Neural progenitor cell (in vitro differentiated cells): Measurements from ENCODE around the gene PXDN. TPM values are rescaled to one million over a fixed set of nuclear protein-coding genes. Genes with fewer than 3 reads are reported as not detected.
A peak's percentile ranks its signal among the peaks of the same experiment; 100 is the strongest.

Source experiments
- DNase-seq: peaks from one replicate; pipeline ENCODE4 v3.0.0-alpha.2; 2016; ENCODE audit warnings: low spot score
- H2AFZ ChIP-seq: fragments of 200-600 bp; sonication (generic); replicated peaks from 2 replicates; pipeline ENCODE4 v1.6.1; 2016; ENCODE audit warnings: antibody characterized with exemption
- H3F3A ChIP-seq: fragments of 200-600 bp; sonication (generic); 2 replicates; pipeline ENCODE4 v1.6.1; 2016; ENCODE audit warnings: antibody characterized with exemption, low read depth
- H3K27ac ChIP-seq: fragments of 200-600 bp; sonication (generic); 2 replicates; pipeline ENCODE4 v1.5.1; 2016; ENCODE audit warnings: mild to moderate bottlenecking
- H3K27me3 ChIP-seq: fragments of 200-600 bp; sonication (generic); 2 replicates; pipeline ENCODE4 v1.6.1; 2016; ENCODE audit warnings: mild to moderate bottlenecking, moderate library complexity
- H3K36me3 ChIP-seq: fragments of 200-600 bp; sonication (generic); 2 replicates; pipeline ENCODE4 v1.5.1; 2016
- H3K4me1 ChIP-seq: fragments of 200-600 bp; sonication (generic); 2 replicates; pipeline ENCODE4 v1.6.1; 2016; ENCODE audit warnings: mixed run types
- H3K4me2 ChIP-seq: fragments of 200-600 bp; sonication (generic); 2 replicates; pipeline ENCODE4 v1.6.1; 2016
- H3K4me3 ChIP-seq: fragments of 200-600 bp; sonication (generic); 2 replicates; pipeline ENCODE4 v1.5.1; 2016
- H3K79me2 ChIP-seq: fragments of 200-600 bp; sonication (generic); 2 replicates; pipeline ENCODE4 v1.6.1; 2016; ENCODE audit warnings: low read depth
- H3K9ac ChIP-seq: fragments of 200-600 bp; sonication (generic); 2 replicates; pipeline ENCODE4 v1.6.1; 2016
- H3K9me3 ChIP-seq: fragments of 200-600 bp; sonication (generic); 2 replicates; pipeline ENCODE4 v1.5.1; 2016; ENCODE audit warnings: low read depth
- H4K20me1 ChIP-seq: fragments of 200-600 bp; sonication (generic); 2 replicates; pipeline ENCODE4 v1.6.1; 2016; ENCODE audit warnings: low read depth
- H3K27ac Mint-ChIP-seq: 3 replicates; pipeline ENCODE4 v1.8.0; 2021; ENCODE audit warnings: mixed read lengths
- H3K27me3 Mint-ChIP-seq: 2 replicates; pipeline ENCODE4 v1.8.0; 2022; ENCODE audit warnings: low read depth, mild to moderate bottlenecking, inconsistent platforms, moderate library complexity, mixed read lengths; ENCODE audit not compliant: insufficient read depth
- H3K36me3 Mint-ChIP-seq: 3 replicates; pipeline ENCODE4 v1.8.0; 2021; ENCODE audit warnings: mixed read lengths
- H3K4me1 Mint-ChIP-seq: 3 replicates; pipeline ENCODE4 v1.8.0; 2021; ENCODE audit warnings: mixed read lengths
- H3K4me3 Mint-ChIP-seq: 3 replicates; pipeline ENCODE4 v1.8.0; 2021; ENCODE audit warnings: mild to moderate bottlenecking, moderate library complexity, mixed read lengths
- H3K9me3 Mint-ChIP-seq: 3 replicates; pipeline ENCODE4 v1.8.0; 2020; ENCODE audit warnings: mixed read lengths
- EZH2 ChIP-seq: fragments of 200-600 bp; sonication (generic); IDR thresholded peaks from 2 replicates; pipeline ENCODE4 v1.6.1; 2017; ENCODE audit warnings: antibody characterized with exemption, mild to moderate bottlenecking, moderate library complexity
- EZH2phosphoT487 ChIP-seq: fragments of 200-600 bp; sonication (generic); IDR thresholded peaks from 2 replicates; pipeline ENCODE4 v1.6.1; 2017; ENCODE audit warnings: antibody characterized with exemption
- total RNA-seq: library from RNA; depleted of rRNA; stranded (reverse); fragments of >200 nt; gene quantifications from 2 replicates; pipeline ENCODE4 v1.2.3, GENCODE V29; 2015; ENCODE audit warnings: low replicate concordance
- TF ChIP-seq, protein P1 (sequence below): fragments of 200-600 bp; sonication (generic); IDR thresholded peaks from 2 replicates; pipeline ENCODE4 v1.5.1; 2017; ENCODE audit warnings: antibody characterized with exemption, mild to moderate bottlenecking

PXDN gene
- total RNA-seq, 1 donor from 2014 or later, result 118 TPM

DNA sequence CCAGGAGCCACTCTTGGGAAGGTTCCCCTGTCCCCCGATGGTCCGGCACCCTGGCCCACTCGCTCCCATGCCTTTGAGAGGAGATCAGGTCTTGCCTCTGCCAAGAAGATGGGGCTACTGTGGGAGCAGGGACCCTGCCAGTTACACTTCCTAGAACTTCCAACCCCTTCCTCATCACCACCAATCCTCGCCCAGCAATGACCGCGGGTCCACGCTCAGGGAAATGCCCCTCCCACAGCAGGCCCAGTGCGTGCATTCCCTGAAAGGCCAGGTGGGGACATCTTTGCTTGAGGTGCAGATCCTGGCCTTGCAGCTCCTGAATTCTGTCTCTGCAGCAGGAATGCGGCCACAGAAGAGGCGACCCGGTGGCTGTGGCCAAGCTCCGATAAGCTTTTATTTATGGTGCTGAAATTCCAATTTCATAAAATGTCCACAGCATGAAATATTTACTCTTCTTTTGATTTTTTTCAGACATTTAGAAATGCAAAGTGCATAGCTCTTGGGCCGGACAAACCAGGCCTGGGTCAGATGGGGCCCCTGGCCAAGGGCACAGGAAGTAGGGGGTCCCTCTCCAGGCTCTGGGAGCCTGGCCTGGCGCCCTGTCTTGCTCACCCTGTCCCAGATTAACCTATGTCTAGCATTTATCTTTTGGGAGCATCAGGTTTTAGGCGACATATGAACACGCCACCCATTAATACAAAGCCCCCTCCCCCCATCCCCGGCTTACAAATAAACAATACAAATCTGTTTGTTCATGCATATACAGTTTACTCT lies 29.8 kb downstream of the PXDN start:
- Histone ChIP-seq H2AFZ (no peak overlapping the region), H3K4me2 (no peak overlapping the region), H3F3A (peaks cover 23% of the 10 kb centered on the region), H4K20me1 (peaks cover 93% of the 10 kb centered on the region), H3K27ac (no peak overlapping the region), H3K4me1 (peaks cover 40% of the 10 kb centered on the region), H3K27me3 (peaks cover 17% of the 10 kb centered on the region), H3K9me3 (no peaks in the 10 kb centered on the region), H3K9ac (no peak overlapping the region), H3K79me2 (peaks cover 60% of the 10 kb centered on the region), H3K36me3 (no peaks in the 10 kb centered on the region), H3K4me3 (no peak overlapping the region)
- H3K36me3 Mint-ChIP-seq, result peaks cover 4% of the 10 kb centered on the region
- no peak overlapping the region for H3K4me3 Mint-ChIP-seq
- DNase-seq, result no peak
- H3K9me3 Mint-ChIP-seq, result no peaks in the 10 kb centered on the region
- H3K27ac Mint-ChIP-seq, result no peak overlapping the region
- no peaks in the 10 kb centered on the region for H3K27me3 Mint-ChIP-seq
- TF ChIP-seq EZH2phosphoT487, result no peak
- no peak for TF ChIP-seq EZH2
- TF ChIP-seq, protein P1, sequence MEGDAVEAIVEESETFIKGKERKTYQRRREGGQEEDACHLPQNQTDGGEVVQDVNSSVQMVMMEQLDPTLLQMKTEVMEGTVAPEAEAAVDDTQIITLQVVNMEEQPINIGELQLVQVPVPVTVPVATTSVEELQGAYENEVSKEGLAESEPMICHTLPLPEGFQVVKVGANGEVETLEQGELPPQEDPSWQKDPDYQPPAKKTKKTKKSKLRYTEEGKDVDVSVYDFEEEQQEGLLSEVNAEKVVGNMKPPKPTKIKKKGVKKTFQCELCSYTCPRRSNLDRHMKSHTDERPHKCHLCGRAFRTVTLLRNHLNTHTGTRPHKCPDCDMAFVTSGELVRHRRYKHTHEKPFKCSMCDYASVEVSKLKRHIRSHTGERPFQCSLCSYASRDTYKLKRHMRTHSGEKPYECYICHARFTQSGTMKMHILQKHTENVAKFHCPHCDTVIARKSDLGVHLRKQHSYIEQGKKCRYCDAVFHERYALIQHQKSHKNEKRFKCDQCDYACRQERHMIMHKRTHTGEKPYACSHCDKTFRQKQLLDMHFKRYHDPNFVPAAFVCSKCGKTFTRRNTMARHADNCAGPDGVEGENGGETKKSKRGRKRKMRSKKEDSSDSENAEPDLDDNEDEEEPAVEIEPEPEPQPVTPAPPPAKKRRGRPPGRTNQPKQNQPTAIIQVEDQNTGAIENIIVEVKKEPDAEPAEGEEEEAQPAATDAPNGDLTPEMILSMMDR, result no peak
- H3K4me1 Mint-ChIP-seq, result peaks cover 44% of the 10 kb centered on the region

DNA sequence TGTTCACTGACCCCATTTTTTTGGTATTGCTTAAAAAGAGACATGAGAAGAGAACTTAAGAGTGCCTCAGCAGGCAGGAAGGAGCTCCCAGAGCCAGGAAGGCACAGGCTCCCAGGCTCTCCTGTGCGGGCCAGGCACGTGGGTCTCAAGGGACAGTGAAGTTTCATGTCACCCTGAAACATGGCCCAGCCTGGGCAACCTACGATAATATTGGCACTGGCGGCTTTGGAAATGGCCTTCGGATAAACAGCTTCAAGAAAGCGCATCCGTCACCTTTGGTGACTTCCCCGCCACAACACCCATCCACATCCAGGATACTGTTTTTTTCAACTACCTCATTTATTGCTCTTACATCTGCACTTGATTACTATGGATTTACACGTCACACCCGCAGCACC lies 30.5 kb downstream of the PXDN start:
- Histone ChIP-seq H3K79me2 (peaks cover 60% of the 10 kb centered on the region), H3K27me3 (peaks cover 23% of the 10 kb centered on the region), H3K27ac (no peak overlapping the region), H3K9ac (no peak overlapping the region), H3K9me3 (no peaks in the 10 kb centered on the region), H3K4me3 (no peak overlapping the region), H3K4me2 (peak overlapping the region; percentile 67), H4K20me1 (peaks cover 93% of the 10 kb centered on the region), H2AFZ (no peak overlapping the region), H3K4me1 (peaks cover 40% of the 10 kb centered on the region), H3F3A (peaks cover 28% of the 10 kb centered on the region), H3K36me3 (no peaks in the 10 kb centered on the region)
- H3K27ac Mint-ChIP-seq, result no peak overlapping the region
- DNase-seq, result no peak
- no peaks in the 10 kb centered on the region for H3K27me3 Mint-ChIP-seq
- H3K4me3 Mint-ChIP-seq, result no peak overlapping the region
- H3K9me3 Mint-ChIP-seq, result no peaks in the 10 kb centered on the region
- TF ChIP-seq EZH2, result no peak
- no peak for TF ChIP-seq EZH2phosphoT487
- TF ChIP-seq, protein P1, result no peak
- H3K4me1 Mint-ChIP-seq, result peaks cover 47% of the 10 kb centered on the region
- H3K36me3 Mint-ChIP-seq, result peaks cover 4% of the 10 kb centered on the region

- H3K4me1 Mint-ChIP-seq, result peaks cover 52% of the 10 kb centered on the region
- peaks cover 28% of the 10 kb centered on the region for H3K27me3 ChIP-seq
- peaks cover 30% of the 10 kb centered on the region for H3F3A ChIP-seq
- no peaks in the 10 kb centered on the region for H3K9me3 Mint-ChIP-seq
- peak overlapping the region; percentile 1 for H3K27ac ChIP-seq
- DNase-seq, result peak; percentile 89
- H3K4me2 ChIP-seq, result peak overlapping the region; percentile 67
- H3K4me1 ChIP-seq, result peaks cover 45% of the 10 kb centered on the region
- no peak overlapping the region for H3K9ac ChIP-seq
- H3K27me3 Mint-ChIP-seq, result no peaks in the 10 kb centered on the region
- H4K20me1 ChIP-seq, result peaks cover 93% of the 10 kb centered on the region
- H3K9me3 ChIP-seq, result no peaks in the 10 kb centered on the region
- H3K4me3 ChIP-seq, result no peak overlapping the region
- H3K79me2 ChIP-seq, result peaks cover 60% of the 10 kb centered on the region
- H3K36me3 ChIP-seq, result no peaks in the 10 kb centered on the region
- no peak overlapping the region for H2AFZ ChIP-seq
- no peak overlapping the region for H3K27ac Mint-ChIP-seq
- TF ChIP-seq EZH2 (no peak), EZH2phosphoT487 (no peak)
- TF ChIP-seq, protein P1, result no peak
- H3K4me3 Mint-ChIP-seq, result no peak overlapping the region
- H3K36me3 Mint-ChIP-seq, result peaks cover 4% of the 10 kb centered on the region
These were observed 31.0 kb downstream of the PXDN start for GRCh38 chr2:1713142-1713838.
